HTR-8/SVneo (cell line): ENCODE results near the gene DAP3.
"Not testable (repeated sequence)": the region's sequence is repeated elsewhere in the genome, so short reads cannot be mapped to it uniquely, and the experiment has no call there.

ENCODE experiments used
- DNase-seq: peaks from one replicate; pipeline ENCODE4 v3.0.0; 2011; ENCODE audit warnings: low spot score, mixed read lengths; ENCODE audit not compliant: insufficient read length
- FAIRE-seq: peaks from 2 replicates; lab custom pipeline; 2011; peaks lifted over from hg19 to GRCh38; lab: Jason Lieb, UNC

Gene DAP3

DNA sequence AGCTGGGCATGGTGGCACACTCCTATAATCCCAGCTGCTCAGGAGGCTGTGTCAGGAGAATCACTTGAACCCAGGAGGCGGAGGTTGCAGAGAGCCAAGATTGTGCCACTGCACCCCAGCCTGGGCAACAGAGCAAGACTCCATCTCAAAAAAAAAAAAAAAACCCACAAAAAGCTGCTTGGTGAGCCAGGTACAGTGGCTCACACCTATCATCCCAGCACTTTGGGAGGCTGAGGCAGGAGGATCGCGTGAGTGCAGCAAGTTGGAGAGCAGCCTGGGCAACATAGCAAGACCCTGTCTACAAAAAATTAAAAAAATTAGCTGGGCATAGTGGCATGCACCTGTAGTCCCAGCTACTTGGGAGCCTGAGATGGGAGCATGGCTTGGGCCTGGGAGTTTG, 26.2 kb downstream of the DAP3 start:
- not testable (repeated sequence) for DNase-seq, FAIRE-seq

DNA sequence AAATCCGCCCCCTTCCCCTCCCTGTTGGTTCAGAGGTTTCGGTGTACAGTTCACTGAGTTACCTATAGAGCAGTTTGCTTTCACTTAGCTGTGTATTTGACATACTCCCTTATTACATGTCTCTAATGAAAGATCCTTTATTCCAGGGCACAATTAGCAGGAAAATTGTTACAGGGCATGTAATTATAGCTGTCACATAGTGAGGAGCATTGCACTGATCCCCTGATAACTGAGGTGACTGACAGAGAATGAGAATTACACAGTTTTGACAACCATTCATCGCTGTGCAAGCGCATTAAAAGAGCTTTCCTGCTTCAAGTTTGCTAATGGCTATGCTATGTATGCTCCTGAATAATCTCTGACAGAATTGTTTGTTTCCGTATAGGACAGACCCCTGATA, 26.9 kb downstream of the DAP3 start:
- no peak for FAIRE-seq
- DNase-seq: no peak

DNA sequence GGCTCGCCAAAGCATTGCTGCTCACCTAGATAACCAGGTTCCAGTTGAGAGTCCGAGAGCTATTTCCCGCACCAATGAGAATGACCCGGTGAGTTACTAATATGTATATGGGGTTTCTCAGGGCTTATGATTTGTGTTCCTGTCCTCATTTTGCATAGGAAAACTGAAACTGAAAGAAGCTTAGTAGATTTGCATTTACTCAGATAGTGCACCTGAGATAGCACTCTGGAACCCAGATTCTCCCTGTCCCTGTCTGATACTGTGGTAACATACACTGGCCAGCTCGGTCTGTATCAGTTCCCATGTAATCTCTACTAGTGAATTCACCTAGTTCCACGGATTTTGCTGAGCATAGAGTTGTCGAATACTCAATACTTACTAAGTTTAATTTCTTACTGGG, 28.1 kb downstream of the DAP3 start:
- DNase-seq (no peak), FAIRE-seq (no peak)

GRCh38 chr1:155718524-155719115, 29.7 kb downstream of the DAP3 start:
- not testable (repeated sequence) for FAIRE-seq, DNase-seq

DNA sequence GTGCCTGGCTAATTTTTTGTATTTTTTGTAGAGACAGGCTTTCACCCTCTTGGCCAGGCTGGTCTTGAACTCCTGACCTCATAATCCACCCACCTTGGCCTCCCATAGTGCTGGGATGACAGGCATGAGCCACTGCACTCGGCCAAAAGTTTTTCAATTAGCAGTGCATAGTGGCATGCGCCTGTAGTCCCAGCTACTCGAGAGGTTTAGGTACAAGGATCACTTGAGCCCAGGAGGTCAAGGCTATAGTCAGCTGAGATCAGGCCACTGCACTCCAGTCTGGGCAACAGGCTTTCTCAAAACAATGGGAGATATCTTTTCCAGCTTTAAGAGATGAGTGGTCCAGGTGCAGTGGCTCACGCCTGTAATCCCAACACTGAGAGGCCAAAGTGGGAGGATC, 30.8 kb downstream of the DAP3 start:
- no peak for FAIRE-seq
- DNase-seq: no peak

GRCh38 chr1:155725142-155725541, 36.3 kb downstream of the DAP3 start:
- FAIRE-seq (no peak), DNase-seq (no peak)

- DNase-seq (peak; percentile 36), FAIRE-seq (no peak)
Observed at GRCh38 chr1:155729031-155729898, 40.4 kb downstream of the DAP3 start.

GRCh38 chr1:155740995-155741394, 52.1 kb downstream of the DAP3 start:
- FAIRE-seq: no peak
- no peak for DNase-seq

GRCh38 chr1:155741908-155742307, 53.0 kb downstream of the DAP3 start:
- DNase-seq: no peak
- no peak for FAIRE-seq

DNA sequence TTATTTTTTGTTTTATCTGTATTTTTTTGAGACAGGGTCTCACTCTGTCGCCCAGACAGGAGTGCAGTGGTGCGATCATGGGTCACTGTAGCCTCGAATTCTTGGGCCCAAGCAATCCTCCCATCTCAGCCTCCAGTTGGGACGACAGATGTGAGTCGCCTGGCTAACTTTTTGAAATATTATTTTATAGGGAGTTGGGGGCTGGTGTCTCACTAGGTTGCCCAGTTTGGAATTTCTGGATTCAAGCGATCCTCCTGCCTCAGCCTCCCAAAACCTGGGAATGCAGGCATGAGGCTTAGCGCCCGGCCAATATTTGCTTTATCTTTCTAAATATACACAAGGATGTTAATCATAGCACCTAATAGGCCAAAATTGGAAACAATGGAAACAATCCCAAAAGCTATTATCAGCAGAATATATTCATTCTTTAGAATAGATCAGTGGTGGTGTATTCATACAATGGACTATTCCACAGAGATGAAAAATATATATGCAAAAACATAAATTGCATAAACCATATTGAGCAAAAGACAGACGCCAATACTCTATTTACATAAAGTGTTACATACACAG, 55.9 kb downstream of the DAP3 start:
- DNase-seq (no peak), FAIRE-seq (no peak)

GRCh38 chr1:155745284-155746228, 56.7 kb downstream of the DAP3 start:
- DNase-seq (peak; percentile 71), FAIRE-seq (peak; percentile 48)

- not testable (repeated sequence) for DNase-seq, FAIRE-seq
Observed at GRCh38 chr1:155747586-155747985, 58.7 kb downstream of the DAP3 start.

GRCh38 chr1:155748141-155748540, 59.2 kb downstream of the DAP3 start:
- DNase-seq, FAIRE-seq: not testable (repeated sequence)

DNA sequence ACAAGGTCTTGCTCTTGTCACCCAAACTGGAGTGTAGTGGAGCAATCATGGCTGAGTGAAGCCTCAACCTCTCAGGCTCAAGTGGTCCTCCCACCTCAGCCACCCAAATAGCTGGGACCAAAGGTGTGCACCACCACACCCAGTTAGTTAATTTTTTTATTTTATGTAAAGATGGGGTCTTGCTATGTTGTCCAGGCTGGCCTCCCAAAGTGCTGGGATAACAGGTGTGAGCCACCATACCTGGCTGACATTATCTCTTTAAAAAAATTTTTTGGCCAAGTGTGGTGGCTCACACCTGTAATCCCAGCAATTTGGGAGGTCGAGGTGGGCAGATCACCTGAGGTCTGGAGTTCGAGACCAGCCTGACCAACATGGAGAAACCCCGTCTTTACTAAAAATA, 70.1 kb downstream of the DAP3 start:
- not testable (repeated sequence) for DNase-seq, FAIRE-seq

GRCh38 chr1:155759966-155760630, 71.2 kb downstream of the DAP3 start:
- FAIRE-seq: no peak
- no peak for DNase-seq

GRCh38 chr1:155760751-155761475, 72.0 kb downstream of the DAP3 start:
- FAIRE-seq (no peak), DNase-seq (no peak)

- no peak for DNase-seq
- FAIRE-seq: no peak
Observed at GRCh38 chr1:155761736-155762405, 73.0 kb downstream of the DAP3 start.

- DNase-seq: peak; percentile 13
- not testable (repeated sequence) for FAIRE-seq
Observed at GRCh38 chr1:155763090-155763815, 74.4 kb downstream of the DAP3 start.
